Neural cell (in vitro differentiated cells): ENCODE data around the gene XXYLT1.

Source experiments
- CTCF ChIP-seq: fragments of 450-650 bp; IDR thresholded peaks from 2 replicates; pipeline ENCODE4 v1.5.1; 2014; ENCODE audit warnings: antibody characterized with exemption, mild to moderate bottlenecking, moderate library complexity; ENCODE audit not compliant: poor library complexity, severe bottlenecking
- EP300 ChIP-seq: fragments of 450-650 bp; conservative IDR thresholded peaks from 2 replicates; pipeline ENCODE4 v1.6.1; 2014; ENCODE audit warnings: antibody characterized with exemption, mild to moderate bottlenecking, moderate library complexity; ENCODE audit not compliant: poor library complexity, severe bottlenecking
- POLR2AphosphoS5 ChIP-seq: IDR thresholded peaks from 2 replicates; pipeline ENCODE4 v1.6.1; 2012
- SMC3 ChIP-seq: fragments of 450-650 bp; conservative IDR thresholded peaks from 2 replicates; pipeline ENCODE4 v1.6.1; 2014; ENCODE audit warnings: antibody characterized with exemption, mild to moderate bottlenecking, moderate library complexity; ENCODE audit not compliant: poor library complexity
- TAF1 ChIP-seq: IDR thresholded peaks from 2 replicates; pipeline ENCODE4 v1.6.1; 2012; ENCODE audit warnings: low read depth

GRCh38 chr3:195224980-195225580, 45.9 kb downstream of the XXYLT1 start:
- TF ChIP-seq POLR2AphosphoS5 (no peak), CTCF (no peak), EP300 (no peak), TAF1 (no peak), SMC3 (no peak)
